WTC11 (cell line): ENCODE data around the gene COBLL1. TPM values are rescaled to one million over a fixed set of nuclear protein-coding genes. Genes with fewer than 3 reads are reported as not detected.

Source experiments
- ATAC-seq: fragments of 200-7000 bp; cut with Tn5 transposase; 2 replicates; pipeline ENCODE4 v1.10.0; 2021; ENCODE audit warnings: mild to moderate bottlenecking, moderate library complexity
- CTCF ChIA-PET: fragments of 300-600 bp; sonication (Branson Sonifier 250); formaldehyde crosslinking; loops from one replicate; lab custom pipeline; 2021; ENCODE audit warnings: antibody characterized with exemption; lab: Charles Lee
- POLR2A ChIA-PET: fragments of 350-600 bp; sonication (Branson Sonifier 250); formaldehyde crosslinking; loops from one replicate; lab custom pipeline; 2021; ENCODE audit warnings: antibody characterized with exemption; lab: Charles Lee
- DNase-seq: peaks from one replicate; pipeline ENCODE4 v3.0.0; 2021; ENCODE audit warnings: low spot score
- H3K27ac Mint-ChIP-seq: 2 replicates; pipeline ENCODE4 v1.8.0; 2021; ENCODE audit warnings: mixed read lengths
- H3K27me3 Mint-ChIP-seq: 2 replicates; pipeline ENCODE4 v1.8.0; 2021; ENCODE audit warnings: low read depth, mild to moderate bottlenecking, moderate library complexity, mixed read lengths
- H3K36me3 Mint-ChIP-seq: 2 replicates; pipeline ENCODE4 v1.8.0; 2021; ENCODE audit warnings: mixed read lengths
- H3K4me1 Mint-ChIP-seq: 2 replicates; pipeline ENCODE4 v1.8.0; 2022; ENCODE audit warnings: mixed read lengths
- H3K4me3 Mint-ChIP-seq: 2 replicates; pipeline ENCODE4 v1.8.0; 2021; ENCODE audit warnings: mild to moderate bottlenecking, moderate library complexity, mixed read lengths
- H3K9me3 Mint-ChIP-seq: 2 replicates; pipeline ENCODE4 v1.8.0; 2021; ENCODE audit warnings: mixed read lengths
- AFF4 ChIP-seq: sonication (generic); formaldehyde crosslinking; IDR thresholded peaks from 2 replicates; pipeline ENCODE4 v1.8.1; 2023; ENCODE audit warnings: mild to moderate bottlenecking, missing genetic modification reagents, borderline replicate concordance
- E2F5 ChIP-seq: sonication (generic); formaldehyde crosslinking; IDR thresholded peaks from 2 replicates; pipeline ENCODE4 v1.8.1; 2022; ENCODE audit warnings: mild to moderate bottlenecking, moderate library complexity, missing genetic modification reagents
- ESRRA ChIP-seq: sonication (generic); formaldehyde crosslinking; IDR thresholded peaks from 2 replicates; pipeline ENCODE4 v1.8.1; 2022; ENCODE audit warnings: mild to moderate bottlenecking, missing genetic modification reagents, borderline replicate concordance
- FOXJ3 ChIP-seq: sonication (generic); formaldehyde crosslinking; IDR thresholded peaks from 2 replicates; pipeline ENCODE4 v1.9.0; 2021; ENCODE audit warnings: missing genetic modification reagents, mild to moderate bottlenecking, borderline replicate concordance
- FOXK1 ChIP-seq: sonication (generic); formaldehyde crosslinking; IDR thresholded peaks from 2 replicates; pipeline ENCODE4 v1.8.0; 2022; ENCODE audit warnings: mild to moderate bottlenecking, moderate library complexity, missing genetic modification reagents
- FOXP1 ChIP-seq: sonication (generic); formaldehyde crosslinking; IDR thresholded peaks from 2 replicates; pipeline ENCODE4 v1.8.0; 2022; ENCODE audit warnings: missing genetic modification reagents, mild to moderate bottlenecking, moderate library complexity, borderline replicate concordance
- GABPB1 ChIP-seq: sonication (generic); formaldehyde crosslinking; IDR thresholded peaks from 2 replicates; pipeline ENCODE4 v1.8.1; 2023; ENCODE audit warnings: mild to moderate bottlenecking, missing genetic modification reagents
- JAZF1 ChIP-seq: fragments of 250-450 bp; sonication (Bioruptor Pico); IDR thresholded peaks from 2 replicates; pipeline ENCODE4 v1.9.0; 2021; ENCODE audit warnings: moderate library complexity, mild to moderate bottlenecking, inconsistent platforms
- MAX ChIP-seq: sonication (generic); formaldehyde crosslinking; IDR thresholded peaks from 2 replicates; pipeline ENCODE4 v1.8.0; 2022; ENCODE audit warnings: mild to moderate bottlenecking, missing genetic modification reagents
- NFE2L1 ChIP-seq: sonication (generic); formaldehyde crosslinking; IDR thresholded peaks from 2 replicates; pipeline ENCODE4 v1.8.1; 2023; ENCODE audit warnings: missing genetic modification reagents
- NR1H2 ChIP-seq: sonication (generic); formaldehyde crosslinking; IDR thresholded peaks from 2 replicates; pipeline ENCODE4 v1.9.0; 2021; ENCODE audit warnings: mild to moderate bottlenecking, moderate library complexity, missing genetic modification reagents
- PRDM15 ChIP-seq: sonication (generic); formaldehyde crosslinking; IDR thresholded peaks from 2 replicates; pipeline ENCODE4 v1.8.0; 2022; ENCODE audit warnings: missing genetic modification reagents
- PREB ChIP-seq: sonication (generic); formaldehyde crosslinking; IDR thresholded peaks from 2 replicates; pipeline ENCODE4 v1.8.1; 2022; ENCODE audit warnings: mild to moderate bottlenecking, missing genetic modification reagents, moderate library complexity, borderline replicate concordance
- ZBTB21 ChIP-seq: sonication (generic); formaldehyde crosslinking; IDR thresholded peaks from 2 replicates; pipeline ENCODE4 v1.8.1; 2023; ENCODE audit warnings: mild to moderate bottlenecking, missing genetic modification reagents, borderline replicate concordance
- ZNF219 ChIP-seq: sonication (generic); formaldehyde crosslinking; IDR thresholded peaks from 2 replicates; pipeline ENCODE4 v1.8.0; 2023; ENCODE audit warnings: missing genetic modification reagents, mild to moderate bottlenecking, borderline replicate concordance
- ZNF281 ChIP-seq: sonication (generic); formaldehyde crosslinking; IDR thresholded peaks from 2 replicates; pipeline ENCODE4 v1.8.0; 2023; ENCODE audit warnings: mild to moderate bottlenecking, missing genetic modification reagents
- total RNA-seq: library from RNA; stranded (reverse); gene quantifications from 3 replicates; pipeline ENCODE4 v1.2.3, GENCODE V29; 2021

Gene COBLL1
- total RNA-seq, 1 experiment from 2014 or later: 5.8 TPM

- CTCF ChIA-PET: no interaction called here
- Mint-ChIP-seq H3K9me3 (peaks cover 16% of the 10 kb centered on the region), H3K27me3 (no peaks in the 10 kb centered on the region), H3K4me1 (peaks cover 7% of the 10 kb centered on the region), H3K27ac (no peak overlapping the region), H3K36me3 (peaks cover 8% of the 10 kb centered on the region), H3K4me3 (no peak overlapping the region)
- no peak for DNase-seq
- ATAC-seq: no peak
- no peak for TF ChIP-seq NR1H2 (CRISPR knock-in tag)
- TF ChIP-seq GABPB1: peak; percentile 79
- TF ChIP-seq MAX: no peak
- POLR2A ChIA-PET: no interaction called here
These were observed 180.3 kb downstream of the COBLL1 start for GRCh38 chr2:164661349-164661748.

- Mint-ChIP-seq H3K27me3 (peaks cover 11% of the 10 kb centered on the region), H3K27ac (no peak overlapping the region), H3K9me3 (peaks cover 16% of the 10 kb centered on the region), H3K4me3 (no peak overlapping the region), H3K36me3 (peaks cover 8% of the 10 kb centered on the region), H3K4me1 (peaks cover 15% of the 10 kb centered on the region)
- ATAC-seq (no peak), DNase-seq (no peak)
- TF ChIP-seq PREB (CRISPR knock-in tag) (no peak), ZNF219 (no peak), NFE2L1 (CRISPR knock-in tag) (no peak), FOXK1 (CRISPR knock-in tag) (no peak), ZBTB21 (CRISPR knock-in tag) (no peak), FOXP1 (CRISPR knock-in tag) (no peak), ESRRA (CRISPR knock-in tag) (no peak), JAZF1 (no peak), ZNF281 (CRISPR knock-in tag) (no peak), PRDM15 (CRISPR knock-in tag) (no peak), NR1H2 (CRISPR knock-in tag) (no peak), E2F5 (CRISPR knock-in tag) (no peak), AFF4 (no peak), FOXJ3 (CRISPR knock-in tag) (no peak)
- ChIA-PET CTCF (interaction anchor here (0.9 to 1.5 kb wide), 2 partner anchors 97 to 185 kb away, joined by 3 to 4 read pairs; partner anchors contain the start of gene COBLL1), POLR2A (no interaction called here)
These were observed 184.5 kb downstream of the COBLL1 start for GRCh38 chr2:164657129-164657528.
